ENCODE results near the gene KIN.
"Not testable (repeated sequence)": the region's sequence is repeated elsewhere in the genome, so short reads cannot be mapped to it uniquely, and the experiment has no call there.

Gene KIN

DNA sequence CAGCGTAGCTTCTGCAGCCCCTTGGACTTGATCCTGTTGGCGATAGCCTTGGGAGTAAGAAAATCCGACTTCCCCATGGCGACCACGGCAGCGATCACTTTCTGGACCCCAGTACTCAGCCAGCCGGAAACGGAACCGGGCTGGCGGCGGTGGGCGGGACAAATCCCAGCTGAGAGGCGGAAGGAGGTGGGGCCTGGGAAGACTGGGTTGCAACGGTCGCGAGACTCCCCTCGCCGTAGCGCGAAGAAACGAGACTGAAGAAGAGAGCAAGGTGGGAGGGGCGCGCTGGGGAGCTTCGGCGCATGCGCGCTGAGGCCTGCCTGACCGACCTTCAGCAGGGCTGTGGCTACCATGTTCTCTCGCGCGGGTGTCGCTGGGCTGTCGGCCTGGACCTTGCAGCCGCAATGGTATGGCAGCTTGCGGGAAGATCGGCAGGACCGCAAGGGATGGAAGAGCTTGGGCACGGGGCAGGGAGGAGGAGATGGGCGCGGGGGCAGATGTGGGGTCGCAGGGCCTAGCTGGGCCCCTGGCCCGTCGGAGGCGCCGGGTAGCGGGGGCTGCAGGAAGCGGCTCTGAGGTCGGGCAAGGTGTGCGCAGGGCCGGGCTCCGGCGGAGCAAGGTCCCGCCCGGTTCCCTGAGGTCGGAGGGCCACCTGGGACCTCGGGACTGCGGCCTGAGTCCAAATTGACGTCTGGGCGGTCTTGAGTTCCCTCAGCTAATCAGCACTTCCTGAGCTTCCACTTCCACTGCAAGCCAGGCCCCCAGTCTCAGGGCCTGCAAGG, at the start of gene KIN, which contains the start of gene ATP5F1C:
Gene KIN (minus strand): TSS at position 137 of the 782 bp plus-strand sequence. CDS start 60 bp downstream, at position 77.
Gene ATP5F1C (plus strand): TSS at position 321 of the 782 bp plus-strand sequence. CDS start 31 bp downstream, at position 352.
- peak; percentile 93 to 95 for DNase-seq (ENCODE audit: low read depth in 2 of 2)

GRCh38 chr10:7836571-7836970, 48.8 kb upstream of the KIN start:
- DNase-seq (ENCODE audit: low read depth in 2 of 2): no peak

GRCh38 chr10:7834262-7834661, 46.5 kb upstream of the KIN start:
- no peak for DNase-seq (ENCODE audit: low read depth in 2 of 2)

DNA sequence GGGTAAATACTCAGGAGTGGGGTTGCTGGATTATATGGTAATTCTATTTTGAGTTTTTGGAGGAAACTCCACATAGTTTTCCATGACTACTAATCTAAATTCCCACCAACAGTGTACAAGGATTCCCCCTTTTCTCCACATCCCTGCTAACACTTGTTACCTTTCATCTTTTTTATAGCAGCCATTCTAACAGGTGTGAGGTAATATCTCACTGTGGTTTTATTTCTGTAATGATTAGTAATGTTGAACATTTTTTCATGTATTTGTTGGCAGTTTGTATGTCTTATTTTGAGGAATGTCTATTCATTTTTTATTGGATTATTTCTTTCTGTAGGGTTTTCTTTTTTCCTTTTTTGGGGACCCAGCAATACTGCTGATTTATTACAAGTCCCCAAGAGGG, 45.4 kb upstream of the KIN start:
- no peak for DNase-seq (ENCODE audit: low read depth in 2 of 2)

- DNase-seq (ENCODE audit: low read depth in 2 of 2): no peak
Measured at GRCh38 chr10:7832060-7832459, 44.3 kb upstream of the KIN start.

DNA sequence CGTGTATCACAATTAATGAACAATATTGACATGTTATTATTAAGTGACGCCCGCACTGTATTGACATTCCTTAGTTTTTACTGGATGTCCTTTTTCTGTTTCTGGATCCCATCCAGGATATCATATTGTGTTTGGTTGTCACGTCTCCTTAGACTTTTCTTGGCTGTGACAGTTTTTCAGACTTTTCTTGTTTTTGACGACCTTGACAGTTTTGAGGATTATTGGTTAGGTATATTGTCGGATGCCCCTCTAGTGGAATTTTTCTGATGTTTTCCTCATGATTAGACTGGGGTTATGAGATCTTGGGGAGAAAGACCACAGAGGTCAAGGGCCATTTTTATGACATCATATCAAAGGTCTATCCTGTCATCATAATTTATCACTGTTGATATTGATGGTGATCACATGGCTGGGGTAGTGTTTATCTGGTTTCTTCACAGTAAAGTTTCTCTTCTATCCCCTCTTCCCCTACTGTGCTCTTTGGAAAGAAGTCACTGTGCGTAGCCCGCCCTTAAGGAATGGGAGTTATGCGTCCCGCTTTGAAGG, 41.6 kb upstream of the KIN start:
- no peak for DNase-seq (ENCODE audit: low read depth in 2 of 2)

GRCh38 chr10:7826971-7827370, 39.2 kb upstream of the KIN start:
- no peak for DNase-seq (ENCODE audit: low read depth in 2 of 2)

DNA sequence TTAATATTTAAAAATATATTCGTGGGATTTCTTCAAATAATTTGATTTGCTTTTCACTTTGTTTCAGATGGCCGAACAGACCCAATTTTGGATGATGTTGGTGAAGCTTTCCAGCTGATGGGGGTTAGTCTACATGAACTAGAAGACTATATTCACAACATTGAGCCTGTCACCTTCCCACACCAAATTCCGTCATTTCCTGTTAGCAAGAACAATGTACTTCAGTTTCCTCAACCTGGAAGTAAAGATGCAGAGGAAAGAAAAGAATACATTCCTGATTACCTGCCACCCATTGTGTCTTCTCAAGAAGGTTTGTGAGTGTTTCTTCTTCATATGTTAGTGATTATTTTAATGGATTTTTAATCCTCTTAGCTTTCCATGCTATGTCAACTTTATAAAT, 36.5 kb upstream of the KIN start:
- no peak for DNase-seq (ENCODE audit: low read depth in 2 of 2)

GRCh38 chr10:7819121-7819460, 31.3 kb upstream of the KIN start:
- no peak for DNase-seq (ENCODE audit: low read depth in 2 of 2)

GRCh38 chr10:7818295-7819120, 30.7 kb upstream of the KIN start, which contains the start of gene TAF3:
TSS of gene TAF3 (plus strand) at chr10:7818505. CDS start at chr10:7818710, 205 bp downstream.
- peak; percentile 81 to 86 for DNase-seq (ENCODE audit: low read depth in 2 of 2)

- no peak for DNase-seq (ENCODE audit: low read depth in 2 of 2)
Measured at GRCh38 chr10:7817984-7818294, 30.1 kb upstream of the KIN start.

DNA sequence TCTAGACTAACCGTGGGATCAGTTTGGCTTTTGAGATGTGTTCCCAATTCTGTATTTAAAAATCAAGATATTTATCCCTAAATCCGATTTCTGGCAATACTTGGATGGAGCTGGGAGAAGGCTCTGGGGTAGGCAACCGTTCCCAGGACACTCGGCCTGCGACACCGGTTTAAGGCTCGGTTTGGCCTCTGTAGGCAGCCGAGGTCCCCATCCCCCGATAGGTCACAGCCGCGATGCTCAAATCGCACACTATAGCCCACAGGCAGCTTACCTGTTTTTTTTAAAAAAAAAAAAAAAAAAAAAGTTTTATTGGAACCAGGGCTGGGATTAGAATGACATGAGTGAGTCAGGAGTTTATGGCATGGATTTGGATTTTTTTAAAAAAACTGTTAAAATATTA, 29.8 kb upstream of the KIN start:
- no peak for DNase-seq (ENCODE audit: low read depth in 2 of 2)

GRCh38 chr10:7813481-7813880, 25.7 kb upstream of the KIN start:
- no peak for DNase-seq (ENCODE audit: low read depth in 2 of 2)

GRCh38 chr10:7811743-7812142, 23.9 kb upstream of the KIN start:
- not testable (repeated sequence) for DNase-seq (ENCODE audit: low read depth in 2 of 2)

DNA sequence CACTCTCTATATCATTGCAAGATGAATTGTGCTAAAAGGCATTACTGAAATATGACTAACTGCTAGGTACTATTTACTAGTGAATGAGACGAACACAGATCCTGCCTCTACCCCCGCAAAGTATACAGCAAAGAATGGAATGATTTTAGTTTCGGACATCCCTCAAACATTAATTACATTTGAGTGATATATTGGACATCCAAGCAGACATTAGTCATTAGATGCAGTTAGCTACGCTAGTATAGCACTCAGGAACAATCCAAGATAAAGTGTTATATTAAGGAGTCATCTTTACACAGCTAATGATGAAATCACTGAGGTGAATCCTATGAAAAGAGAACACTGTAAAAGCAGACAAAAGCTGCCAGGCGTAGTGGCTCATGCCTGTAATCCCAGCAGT, 23.2 kb upstream of the KIN start:
- DNase-seq (ENCODE audit: low read depth in 2 of 2): no peak

GRCh38 chr10:7810443-7810842, 22.6 kb upstream of the KIN start:
- no peak for DNase-seq (ENCODE audit: low read depth in 2 of 2)

DNA sequence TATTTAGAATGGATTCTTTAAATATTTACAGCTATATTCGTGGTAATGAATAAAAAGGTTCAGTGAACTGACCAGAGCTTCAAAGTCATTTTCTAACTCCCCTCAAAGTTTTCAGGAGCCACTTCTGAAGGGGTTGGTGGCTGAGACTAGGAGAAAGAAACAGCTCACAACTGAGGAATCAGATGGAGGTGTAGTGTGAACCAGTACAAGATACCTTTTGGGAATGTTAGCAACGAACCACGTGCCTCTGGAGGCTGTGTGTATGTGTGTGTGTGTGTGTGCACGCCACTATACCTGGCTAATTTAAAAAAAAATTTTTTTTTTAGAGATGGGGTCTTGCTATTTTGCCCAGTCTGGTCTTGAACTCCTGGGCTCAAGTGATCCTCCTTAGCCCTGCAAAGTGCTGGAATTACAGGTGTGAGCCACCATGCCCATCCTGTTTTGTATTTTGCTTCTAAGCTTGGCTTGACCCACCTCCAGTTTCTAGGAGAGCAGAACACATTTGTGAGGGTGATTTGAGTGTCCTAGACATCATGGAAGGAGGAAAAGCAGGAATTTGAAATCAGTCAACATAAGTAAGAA, 21.0 kb upstream of the KIN start:
- DNase-seq (ENCODE audit: low read depth in 2 of 2): no peak

- DNase-seq (ENCODE audit: low read depth in 2 of 2): no peak
Measured at GRCh38 chr10:7804741-7805140, 16.9 kb upstream of the KIN start.

GRCh38 chr10:7804216-7804615, 16.4 kb upstream of the KIN start:
- DNase-seq (ENCODE audit: low read depth in 2 of 2): no peak

GRCh38 chr10:7802606-7803005, 14.8 kb upstream of the KIN start:
- DNase-seq (ENCODE audit: low read depth in 2 of 2): no peak

- no peak for DNase-seq (ENCODE audit: low read depth in 2 of 2)
Measured at GRCh38 chr10:7797582-7797981, 9.8 kb upstream of the KIN start.

DNA sequence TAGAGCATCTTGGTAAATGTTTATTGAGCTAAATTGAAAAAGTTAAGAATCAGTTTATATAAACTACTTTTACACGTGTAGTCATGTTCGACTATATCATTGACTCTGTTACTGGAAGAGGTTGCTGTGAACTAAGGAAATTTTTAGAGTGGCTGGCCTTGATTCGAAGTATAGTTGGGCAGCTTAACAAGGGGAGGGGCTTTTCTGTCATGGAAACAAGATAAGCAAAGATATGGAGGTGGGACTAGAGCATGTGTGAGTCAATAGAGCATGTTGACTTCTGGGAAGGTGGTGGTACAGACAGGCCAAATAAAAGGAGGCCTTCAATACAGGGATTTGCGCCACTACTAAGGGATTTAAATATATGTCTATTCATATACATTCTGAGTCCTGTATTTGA, 7.8 kb upstream of the KIN start:
- DNase-seq (ENCODE audit: low read depth in 2 of 2): no peak
